Measurements from ENCODE around the gene ELF2. TPM values are rescaled to one million over a fixed set of nuclear protein-coding genes. Genes with fewer than 3 reads are reported as not detected.

ELF2 gene
- total RNA-seq, 6 donors from 2014 or later = 34.5 to 87.0 (median 39.1) TPM

DNA sequence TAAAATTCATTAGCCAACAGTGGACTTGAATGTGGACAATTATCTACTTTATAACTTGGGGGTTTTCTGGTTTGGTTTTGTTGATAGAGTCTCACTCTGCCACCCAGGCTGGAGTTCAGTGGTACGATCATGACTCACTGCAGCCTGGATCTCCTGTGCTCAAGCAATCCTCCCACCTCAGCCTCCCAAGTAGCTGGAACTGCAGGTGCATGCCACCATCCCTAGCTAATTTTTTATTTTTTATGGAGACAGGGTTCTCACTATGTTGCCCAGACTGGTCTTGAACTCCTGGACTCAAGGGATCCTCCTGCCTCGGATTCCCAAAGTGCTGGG, 12.4 kb upstream of the ELF2 start:
- H3K27me3 ChIP-seq = no peaks in the 10 kb centered on the region
- TF ChIP-seq POLR2AphosphoS5 (IDR thresholded peaks at IDR 0.05) = no peak
- TF ChIP-seq POLR2A (IDR thresholded peaks at IDR 0.05) = no peak
- TF ChIP-seq, protein P1, sequence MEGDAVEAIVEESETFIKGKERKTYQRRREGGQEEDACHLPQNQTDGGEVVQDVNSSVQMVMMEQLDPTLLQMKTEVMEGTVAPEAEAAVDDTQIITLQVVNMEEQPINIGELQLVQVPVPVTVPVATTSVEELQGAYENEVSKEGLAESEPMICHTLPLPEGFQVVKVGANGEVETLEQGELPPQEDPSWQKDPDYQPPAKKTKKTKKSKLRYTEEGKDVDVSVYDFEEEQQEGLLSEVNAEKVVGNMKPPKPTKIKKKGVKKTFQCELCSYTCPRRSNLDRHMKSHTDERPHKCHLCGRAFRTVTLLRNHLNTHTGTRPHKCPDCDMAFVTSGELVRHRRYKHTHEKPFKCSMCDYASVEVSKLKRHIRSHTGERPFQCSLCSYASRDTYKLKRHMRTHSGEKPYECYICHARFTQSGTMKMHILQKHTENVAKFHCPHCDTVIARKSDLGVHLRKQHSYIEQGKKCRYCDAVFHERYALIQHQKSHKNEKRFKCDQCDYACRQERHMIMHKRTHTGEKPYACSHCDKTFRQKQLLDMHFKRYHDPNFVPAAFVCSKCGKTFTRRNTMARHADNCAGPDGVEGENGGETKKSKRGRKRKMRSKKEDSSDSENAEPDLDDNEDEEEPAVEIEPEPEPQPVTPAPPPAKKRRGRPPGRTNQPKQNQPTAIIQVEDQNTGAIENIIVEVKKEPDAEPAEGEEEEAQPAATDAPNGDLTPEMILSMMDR (IDR thresholded peaks at IDR 0.05) = no peak
- TF ChIP-seq EP300 (IDR thresholded peaks at IDR 0.05) = no peak
- 67 to 89% methylated on average over 2 of the region's 2 CpGs for WGBS, 2 donors
- H3K36me3 ChIP-seq = no peaks in the 10 kb centered on the region
- no peaks in the 10 kb centered on the region for H3K4me1 ChIP-seq
- peak overlapping the region in 3 of 4 donors; percentile 10 to 61 (median 34) for H3K27ac ChIP-seq
- DNase-seq = no peak
- no peak overlapping the region for H3K4me3 ChIP-seq
- no peaks in the 10 kb centered on the region for H3K9me3 ChIP-seq
- ATAC-seq (ENCODE audit: low FRiP score in 2 of 2) = peak in 1 of 2 donors; percentile 44

DNA sequence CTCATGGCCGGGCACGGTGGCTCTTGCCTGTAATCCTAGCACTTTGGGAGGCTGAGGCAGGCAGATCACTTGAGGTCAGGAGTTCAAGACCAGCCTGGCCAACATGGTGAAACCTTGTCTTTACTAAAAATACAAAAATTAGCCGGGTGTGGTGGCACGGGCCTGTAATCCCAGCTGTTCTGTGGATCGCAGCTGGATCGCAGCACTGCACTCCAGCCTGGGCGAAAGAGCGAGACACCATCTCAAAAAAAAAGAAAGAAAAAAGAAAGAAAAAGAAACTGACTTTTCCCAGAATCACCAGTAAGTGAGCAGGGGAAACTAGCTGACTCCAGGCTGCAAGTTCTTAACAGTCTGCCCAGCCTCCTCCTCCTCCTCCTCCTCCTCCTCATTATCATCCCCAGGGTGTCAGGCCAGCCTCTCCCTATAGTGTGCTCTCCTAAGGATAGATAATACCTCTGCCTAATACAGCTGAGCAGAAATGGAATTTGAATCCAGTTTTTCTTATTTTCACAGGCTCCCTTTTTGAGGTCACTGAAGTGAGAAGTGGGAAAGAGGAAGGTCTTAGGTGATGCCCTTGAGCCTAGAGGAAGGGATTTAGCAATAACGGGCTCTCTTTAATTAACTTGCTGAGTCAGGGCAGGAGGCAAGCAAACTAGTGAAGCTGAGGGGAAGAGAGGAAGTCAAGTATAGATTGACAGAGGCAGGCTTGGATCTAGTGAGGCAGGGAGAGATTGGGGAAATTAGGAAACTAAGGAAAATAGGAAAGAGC, 11.8 kb upstream of the ELF2 start:
- H3K27me3 ChIP-seq = no peaks in the 10 kb centered on the region
- no peak for TF ChIP-seq EP300 (IDR thresholded peaks at IDR 0.05)
- peak in 1 of 4 donors; percentile 12 for TF ChIP-seq POLR2A (IDR thresholded peaks at IDR 0.05)
- peak in 1 of 2 donors; percentile 25 for TF ChIP-seq POLR2AphosphoS5 (IDR thresholded peaks at IDR 0.05)
- ATAC-seq (ENCODE audit: low FRiP score in 2 of 2) (peak; percentile 78 to 92), DNase-seq (peak in 1 of 2 donors; percentile 52)
- no peak overlapping the region for H3K4me3 ChIP-seq
- no peaks in the 10 kb centered on the region for H3K36me3 ChIP-seq
- H3K9me3 ChIP-seq = no peaks in the 10 kb centered on the region
- H3K27ac ChIP-seq = peak overlapping the region in 3 of 4 donors; percentile 34 to 61 (median 49)
- 67 to 83% methylated on average over 9 of the region's 9 CpGs for WGBS, 2 donors
- H3K4me1 ChIP-seq = no peaks in the 10 kb centered on the region

DNA sequence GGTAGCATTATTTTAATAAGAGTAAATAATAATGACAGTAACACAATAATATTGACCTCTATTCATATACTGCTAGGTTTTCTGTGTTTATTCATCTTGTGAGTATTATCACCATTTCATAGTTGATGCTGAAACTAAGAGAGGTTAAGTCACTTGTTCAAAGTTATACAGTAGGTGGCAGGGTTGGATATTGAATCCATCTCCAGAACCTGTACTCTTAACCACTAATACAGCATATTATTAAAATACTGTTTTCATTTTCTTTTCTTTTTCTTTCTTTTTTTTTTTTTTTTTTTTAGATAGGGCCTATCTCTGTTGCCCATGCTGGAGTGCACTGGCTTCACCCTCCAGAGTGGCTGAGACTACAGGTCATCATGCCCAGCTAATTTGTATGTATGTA, 7.1 kb upstream of the ELF2 start:
- ATAC-seq (ENCODE audit: low FRiP score in 2 of 2) = peak in 1 of 2 donors; percentile 53
- H3K4me3 ChIP-seq = no peak overlapping the region
- no peak for DNase-seq
- no peaks in the 10 kb centered on the region for H3K27me3 ChIP-seq
- H3K9me3 ChIP-seq = no peaks in the 10 kb centered on the region
- H3K4me1 ChIP-seq = peaks cover 0 to 3% (median 0%) of the 10 kb centered on the region in 4 donors
- H3K36me3 ChIP-seq = no peaks in the 10 kb centered on the region
- H3K27ac ChIP-seq = no peak overlapping the region
- TF ChIP-seq, protein P1 (IDR thresholded peaks at IDR 0.05) = peak in 1 of 6 experiments; percentile 14
- no peak for TF ChIP-seq POLR2A (IDR thresholded peaks at IDR 0.05)

DNA sequence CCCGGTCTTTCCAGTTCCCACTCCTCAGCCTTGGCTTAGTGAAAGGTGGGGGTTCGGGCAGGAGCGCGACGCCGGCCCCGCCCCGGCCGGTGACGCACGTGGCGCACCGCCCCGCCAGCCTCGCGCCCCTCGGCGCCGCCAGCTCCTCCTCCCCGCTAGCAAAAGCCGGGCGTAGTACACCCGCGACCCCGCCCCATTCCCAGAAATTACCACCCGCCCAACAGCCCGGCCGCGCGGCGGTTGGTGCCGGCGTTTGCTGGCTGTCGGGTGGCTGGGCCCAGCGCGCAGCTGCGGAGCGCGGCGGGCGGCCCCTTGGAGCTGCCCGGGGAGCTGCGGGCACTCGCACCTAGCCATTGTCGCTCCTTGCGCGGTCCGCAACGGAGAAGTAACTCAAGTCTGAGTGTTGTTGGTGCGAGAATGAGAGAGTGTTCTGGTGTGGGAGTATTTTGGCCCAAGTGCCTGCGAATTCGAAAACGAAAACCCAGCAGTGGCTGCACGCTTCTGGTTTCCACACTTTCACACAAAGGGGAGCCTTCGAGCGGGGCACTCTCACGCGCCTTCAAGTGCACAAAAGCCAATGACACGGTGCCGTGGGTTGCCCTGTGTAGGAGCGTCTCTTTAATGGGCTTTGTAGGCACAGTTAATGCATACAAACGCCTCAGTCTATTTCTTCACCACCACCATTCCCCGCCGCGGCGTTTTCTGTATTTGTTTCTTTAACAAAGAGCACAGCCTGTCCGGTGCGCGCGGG, 1.0 kb upstream of the ELF2 start:
- whole genome bisulfite sequencing, 2 donors = 0% methylated on average over 32 to 70 of the region's 70 CpGs

More for the DNA sequence above, 1.0 kb upstream of the ELF2 start:
- peaks cover 4 to 22% (median 15%) of the 10 kb centered on the region in 4 donors for H3K4me1 ChIP-seq
- peak; percentile 97 to 98 for DNase-seq
- peak overlapping the region; percentile 98 to 100 (median 100) for H3K27ac ChIP-seq
- H3K36me3 ChIP-seq = no peaks in the 10 kb centered on the region
- peak in 2 of 4 donors; percentile 70 to 79 for TF ChIP-seq EP300 (IDR thresholded peaks at IDR 0.05)
- TF ChIP-seq POLR2A (IDR thresholded peaks at IDR 0.05) = peak; percentile 52 to 94 (median 79)
- TF ChIP-seq, protein P1 (IDR thresholded peaks at IDR 0.05) = peak in 2 of 6 experiments; percentile 10 to 37
- peak; percentile 86 to 91 for TF ChIP-seq POLR2AphosphoS5 (IDR thresholded peaks at IDR 0.05)
- H3K9me3 ChIP-seq = no peaks in the 10 kb centered on the region
- peak overlapping the region; percentile 78 to 98 (median 90) for H3K4me3 ChIP-seq
- no peaks in the 10 kb centered on the region for H3K27me3 ChIP-seq
- ATAC-seq (ENCODE audit: low FRiP score in 2 of 2) = peak; percentile 92 to 94
